HG02588 (cell line): ENCODE results near the gene RTCA.
"Not testable (repeated sequence)": the region's sequence is repeated elsewhere in the genome, so short reads cannot be mapped to it uniquely, and the experiment has no call there.

ENCODE experiments used
- ATAC-seq: cut with Tn5 transposase; IDR thresholded peaks from one replicate; pipeline ENCODE4 v1.9.1; 2021; ENCODE audit warnings: mild to moderate bottlenecking, moderate library complexity; ENCODE audit not compliant: unreplicated experiment

Gene RTCA

GRCh38 chr1:100265931-100266740 lies at the start of gene RTCA:
RTCA (plus strand) TSS chr1:100266216; CDS start chr1:100266376, 160 bp downstream.
- peak; percentile 98 for ATAC-seq

- no peak for ATAC-seq
Observed at GRCh38 chr1:100217834-100218233, 48.2 kb upstream of the RTCA start.

- no peak for ATAC-seq
Observed at GRCh38 chr1:100219457-100219856, 46.6 kb upstream of the RTCA start.

- ATAC-seq: no peak
Observed at GRCh38 chr1:100219883-100220282, 46.1 kb upstream of the RTCA start.

- no peak for ATAC-seq
Observed at GRCh38 chr1:100222428-100222827, 43.6 kb upstream of the RTCA start.

GRCh38 chr1:100229681-100230443 lies 36.2 kb upstream of the RTCA start:
- ATAC-seq: no peak

GRCh38 chr1:100230765-100231164 lies 35.3 kb upstream of the RTCA start:
- no peak for ATAC-seq

- no peak for ATAC-seq
Observed at GRCh38 chr1:100231721-100232120, 34.3 kb upstream of the RTCA start.

- no peak for ATAC-seq
Observed at GRCh38 chr1:100232156-100232555, 33.9 kb upstream of the RTCA start.

GRCh38 chr1:100233566-100233965 lies 32.5 kb upstream of the RTCA start:
- not testable (repeated sequence) for ATAC-seq

- ATAC-seq: no peak
Observed at GRCh38 chr1:100234432-100234831, 31.6 kb upstream of the RTCA start.

GRCh38 chr1:100237091-100237490 lies 28.9 kb upstream of the RTCA start:
- no peak for ATAC-seq

- no peak for ATAC-seq
Observed at GRCh38 chr1:100239961-100240360, 26.1 kb upstream of the RTCA start.

GRCh38 chr1:100240631-100241030 lies 25.4 kb upstream of the RTCA start:
- ATAC-seq: no peak

GRCh38 chr1:100246738-100247137 lies 19.3 kb upstream of the RTCA start:
- no peak for ATAC-seq

- no peak for ATAC-seq
Observed at GRCh38 chr1:100249155-100249536, 16.9 kb upstream of the RTCA start.

- ATAC-seq: peak; percentile 100
Observed at GRCh38 chr1:100249537-100250257, 16.3 kb upstream of the RTCA start, which contains the start of gene DBT. DBT (minus strand) TSS chr1:100249834; CDS start chr1:100249820, 14 bp downstream.

GRCh38 chr1:100250264-100250663 lies 15.8 kb upstream of the RTCA start:
- no peak for ATAC-seq

GRCh38 chr1:100250807-100251206 lies 15.2 kb upstream of the RTCA start:
- no peak for ATAC-seq

GRCh38 chr1:100252901-100253300 lies 13.1 kb upstream of the RTCA start:
- no peak for ATAC-seq

- ATAC-seq: no peak
Observed at GRCh38 chr1:100253552-100253951, 12.5 kb upstream of the RTCA start.
